Esophagus squamous epithelium (tissue), 4 donors: ENCODE measurements around the gene PRR14L.

Experiments
- CTCF ChIP-seq, 6 experiments: fragments of 450-650 bp in 4 of 6; fragments of 200-600 bp in 2 of 6; sonication (generic) in 2 of 6; IDR thresholded peaks; one replicate each; pipeline ENCODE4 v1.5.1; 2016 to 2019; ENCODE audit warnings: antibody characterized with exemption in 6 of 6, mild to moderate bottlenecking in 4 of 6, moderate library complexity in 4 of 6
- POLR2A ChIP-seq, 4 donors: fragments of 450-650 bp; IDR thresholded peaks; one replicate each; pipeline ENCODE4 v1.6.1; 2017; ENCODE audit warnings: antibody characterized with exemption in 4 of 4, mild to moderate bottlenecking in 4 of 4, moderate library complexity in 3 of 4

- TF ChIP-seq CTCF (IDR thresholded peaks at IDR 0.05) = no peak
- TF ChIP-seq POLR2A (IDR thresholded peaks at IDR 0.05) = no peak
Observed at GRCh38 chr22:31748490-31748889, 1.4 kb downstream of the PRR14L start.
